Spleen (tissue), 7 donors: ENCODE results near the gene FTHL17.

Experiments
- CTCF ChIP-seq, 11 experiments: fragments of 200-600 bp in 7 of 11; fragments of 450-650 bp in 4 of 11; sonication (generic) in 4 of 11; IDR thresholded peaks in 8 of 11; conservative IDR thresholded peaks in 3 of 11; 1 replicate in 7 of 11; 2 replicates in 4 of 11; pipeline versions ENCODE4 v1.4.0 to v1.8.0; 2016 to 2021; ENCODE audit warnings: antibody characterized with exemption in 11 of 11, inconsistent platforms in 4 of 11, mild to moderate bottlenecking in 1 of 11
- POLR2A ChIP-seq, 3 donors: fragments of 450-650 bp; IDR thresholded peaks; one replicate each; pipeline ENCODE4 v1.5.1; 2017; ENCODE audit warnings: antibody characterized with exemption in 3 of 3, mild to moderate bottlenecking in 1 of 3
- POLR2AphosphoS5 ChIP-seq, 3 donors: sonication (generic); formaldehyde crosslinking; IDR thresholded peaks; one replicate each; pipeline ENCODE4 v1.5.1; 2017; ENCODE audit warnings: antibody characterized with exemption in 3 of 3
- donor health status: DM: no; HTN: no; CAD: no; lungs with moderate emphysema.
- donor health status: DM: no; HTN: no; CAD: no.
- donor health status: DM: no; HTN: no; CAD: no.

GRCh38 chrX:31098079-31098478, 26.2 kb upstream of the FTHL17 start:
- TF ChIP-seq CTCF (IDR thresholded peaks at IDR 0.05 in 8 of 11, conservative IDR thresholded peaks at IDR 0.05 in 3 of 11): no peak
- TF ChIP-seq POLR2A (IDR thresholded peaks at IDR 0.05): no peak
- TF ChIP-seq POLR2AphosphoS5 (IDR thresholded peaks at IDR 0.05): no peak
